Measurements from ENCODE around the gene SAMD11.

The SAMD11 gene

GRCh38 chr1:920521-920920, 3.2 kb upstream of the SAMD11 start:
- Histone ChIP-seq H3K27me3 (ENCODE audit: insufficient read depth, low read length) (peaks cover 100% of the 10 kb centered on the region), H3K36me3 (ENCODE audit: insufficient read depth, low read length) (no peaks in the 10 kb centered on the region), H3K4me1 (ENCODE audit: insufficient read depth, low read length) (peaks cover 9% of the 10 kb centered on the region), H3K4me3 (ENCODE audit: low read length) (no peak overlapping the region; the same call in 1 of the 2 replicates), H3K9ac (ENCODE audit: low read depth, low read length) (no peak overlapping the region), H3K9me3 (ENCODE audit: insufficient read depth, low read depth, low read length) (no peaks in the 10 kb centered on the region), H3K27ac (ENCODE audit: low read depth, low read length) (no peak overlapping the region)
- 57% methylated on average over 13 of the region's 13 CpGs for WGBS

- Histone ChIP-seq H3K4me3 (ENCODE audit: low read length) (peak overlapping the region; percentile 28; the same call in 1 of the 2 replicates), H3K9me3 (ENCODE audit: insufficient read depth, low read depth, low read length) (no peaks in the 10 kb centered on the region), H3K27me3 (ENCODE audit: insufficient read depth, low read length) (peaks cover 100% of the 10 kb centered on the region), H3K4me1 (ENCODE audit: insufficient read depth, low read length) (peaks cover 9% of the 10 kb centered on the region), H3K36me3 (ENCODE audit: insufficient read depth, low read length) (no peaks in the 10 kb centered on the region), H3K27ac (ENCODE audit: low read depth, low read length) (no peak overlapping the region), H3K9ac (ENCODE audit: low read depth, low read length) (no peak overlapping the region)
- 30% methylated on average over 38 of the region's 38 CpGs for WGBS
Measured at GRCh38 chr1:921011-921837, 2.5 kb upstream of the SAMD11 start.

GRCh38 chr1:923991-924655, 400 bp downstream of the SAMD11 start:
- Histone ChIP-seq H3K9ac (ENCODE audit: low read depth, low read length) (no peak overlapping the region; the same call in 1 of the 2 replicates), H3K27me3 (ENCODE audit: insufficient read depth, low read length) (peaks cover 100% of the 10 kb centered on the region), H3K27ac (ENCODE audit: low read depth, low read length) (no peak overlapping the region), H3K4me3 (ENCODE audit: low read length) (peak overlapping the region; percentile 45), H3K9me3 (ENCODE audit: insufficient read depth, low read depth, low read length) (no peaks in the 10 kb centered on the region), H3K4me1 (ENCODE audit: insufficient read depth, low read length) (peaks cover 9% of the 10 kb centered on the region), H3K36me3 (ENCODE audit: insufficient read depth, low read length) (no peaks in the 10 kb centered on the region)
- WGBS = under 1% methylated on average over 98 of the region's 98 CpGs

- Histone ChIP-seq H3K9ac (ENCODE audit: low read depth, low read length) (no peak overlapping the region; the same call in 1 of the 2 replicates), H3K27ac (ENCODE audit: low read depth, low read length) (no peak overlapping the region)
Measured at GRCh38 chr1:924656-925560, 1.2 kb downstream of the SAMD11 start.

GRCh38 chr1:925561-926421, 2.1 kb downstream of the SAMD11 start:
- Histone ChIP-seq H3K9ac (ENCODE audit: low read depth, low read length) (no peak overlapping the region), H3K4me3 (ENCODE audit: low read length) (peak overlapping the region; percentile 45), H3K27ac (ENCODE audit: low read depth, low read length) (no peak overlapping the region), H3K36me3 (ENCODE audit: insufficient read depth, low read length) (no peaks in the 10 kb centered on the region), H3K27me3 (ENCODE audit: insufficient read depth, low read length) (peaks cover 100% of the 10 kb centered on the region), H3K4me1 (ENCODE audit: insufficient read depth, low read length) (peaks cover 3% of the 10 kb centered on the region; the same call in 1 of the 2 replicates), H3K9me3 (ENCODE audit: insufficient read depth, low read depth, low read length) (no peaks in the 10 kb centered on the region)
- WGBS = 4% methylated on average over 65 of the region's 65 CpGs

More at GRCh38 chr1:924656-925560, 1.2 kb downstream of the SAMD11 start:
- Histone ChIP-seq H3K4me3 (ENCODE audit: low read length) (peak overlapping the region; percentile 45), H3K27me3 (ENCODE audit: insufficient read depth, low read length) (peaks cover 100% of the 10 kb centered on the region), H3K36me3 (ENCODE audit: insufficient read depth, low read length) (no peaks in the 10 kb centered on the region), H3K4me1 (ENCODE audit: insufficient read depth, low read length) (peaks cover 9% of the 10 kb centered on the region), H3K9me3 (ENCODE audit: insufficient read depth, low read depth, low read length) (no peaks in the 10 kb centered on the region)
- 1% methylated on average over 119 of the region's 120 CpGs for WGBS

- H3K9ac ChIP-seq (ENCODE audit: low read depth, low read length) = no peak overlapping the region
- WGBS = 63% methylated on average over 9 of the region's 9 CpGs
- H3K4me1 ChIP-seq (ENCODE audit: insufficient read depth, low read length) = no peaks in the 10 kb centered on the region
- H3K4me3 ChIP-seq (ENCODE audit: low read length) = no peak overlapping the region
- H3K36me3 ChIP-seq (ENCODE audit: insufficient read depth, low read length) = no peaks in the 10 kb centered on the region
- no peak overlapping the region for H3K27ac ChIP-seq (ENCODE audit: low read depth, low read length)
- H3K27me3 ChIP-seq (ENCODE audit: insufficient read depth, low read length) = peaks cover 100% of the 10 kb centered on the region
- H3K9me3 ChIP-seq (ENCODE audit: insufficient read depth, low read depth, low read length) = no peaks in the 10 kb centered on the region
Measured at GRCh38 chr1:927234-927633, 3.5 kb downstream of the SAMD11 start.

- Histone ChIP-seq H3K4me1 (ENCODE audit: insufficient read depth, low read length) (no peaks in the 10 kb centered on the region), H3K36me3 (ENCODE audit: insufficient read depth, low read length) (no peaks in the 10 kb centered on the region)
- 84% methylated on average over 10 of the region's 10 CpGs for WGBS
Measured at GRCh38 chr1:927748-928147, 4.0 kb downstream of the SAMD11 start.

GRCh38 chr1:928825-929661, 5.3 kb downstream of the SAMD11 start:
- no peaks in the 10 kb centered on the region for H3K4me1 ChIP-seq (ENCODE audit: insufficient read depth, low read length)
- WGBS = 76% methylated on average over 39 of the region's 40 CpGs
- H3K27me3 ChIP-seq (ENCODE audit: insufficient read depth, low read length) = peaks cover 98% of the 10 kb centered on the region
- H3K9ac ChIP-seq (ENCODE audit: low read depth, low read length) = no peak overlapping the region
- no peaks in the 10 kb centered on the region for H3K9me3 ChIP-seq (ENCODE audit: insufficient read depth, low read depth, low read length)
- H3K36me3 ChIP-seq (ENCODE audit: insufficient read depth, low read length) = no peaks in the 10 kb centered on the region
- H3K4me3 ChIP-seq (ENCODE audit: low read length) = no peak overlapping the region
- no peak overlapping the region for H3K27ac ChIP-seq (ENCODE audit: low read depth, low read length)

More at GRCh38 chr1:927748-928147, 4.0 kb downstream of the SAMD11 start:
- H3K27ac ChIP-seq (ENCODE audit: low read depth, low read length) = no peak overlapping the region
- peaks cover 100% of the 10 kb centered on the region for H3K27me3 ChIP-seq (ENCODE audit: insufficient read depth, low read length)
- no peaks in the 10 kb centered on the region for H3K9me3 ChIP-seq (ENCODE audit: insufficient read depth, low read depth, low read length)
- H3K9ac ChIP-seq (ENCODE audit: low read depth, low read length) = no peak overlapping the region
- no peak overlapping the region for H3K4me3 ChIP-seq (ENCODE audit: low read length)

- H3K4me1 ChIP-seq (ENCODE audit: insufficient read depth, low read length) = 0 out of 2 replicates have a peak, but pooled peaks cover 2% of the 10 kb centered on the region
- no peaks in the 10 kb centered on the region for H3K36me3 ChIP-seq (ENCODE audit: insufficient read depth, low read length)
- no peak overlapping the region for H3K9ac ChIP-seq (ENCODE audit: low read depth, low read length)
- H3K27ac ChIP-seq (ENCODE audit: low read depth, low read length) = no peak overlapping the region
- no peak overlapping the region for H3K4me3 ChIP-seq (ENCODE audit: low read length)
- 85% methylated on average over 40 of the region's 40 CpGs for WGBS
- no peaks in the 10 kb centered on the region for H3K9me3 ChIP-seq (ENCODE audit: insufficient read depth, low read depth, low read length)
- peaks cover 92% of the 10 kb centered on the region for H3K27me3 ChIP-seq (ENCODE audit: insufficient read depth, low read length)
Measured at GRCh38 chr1:929712-930632, 6.2 kb downstream of the SAMD11 start.

Measured in HUES64 (cell line).